ENCODE results near the gene ADGRL3.

DNA sequence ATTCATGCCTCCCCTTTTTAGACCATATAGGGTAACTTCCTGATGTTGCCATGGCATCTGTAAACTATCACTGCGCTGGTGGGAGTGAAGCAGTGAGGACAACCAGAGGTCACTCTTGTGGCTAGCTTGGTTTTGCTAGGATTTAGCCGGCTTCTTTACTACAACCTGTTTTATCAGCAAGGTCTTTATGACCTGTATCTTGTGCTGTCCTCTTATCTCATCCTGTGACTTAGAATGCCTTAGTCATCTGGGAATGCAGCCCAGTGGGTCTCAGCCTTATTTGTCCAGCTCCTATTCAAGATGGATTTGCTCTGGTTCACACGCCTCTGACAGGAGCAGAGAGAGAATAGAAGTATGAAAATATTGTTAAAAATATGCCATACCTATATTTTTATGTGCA, 355.7 kb downstream of the ADGRL3 start:
- TF ChIP-seq, protein P1, sequence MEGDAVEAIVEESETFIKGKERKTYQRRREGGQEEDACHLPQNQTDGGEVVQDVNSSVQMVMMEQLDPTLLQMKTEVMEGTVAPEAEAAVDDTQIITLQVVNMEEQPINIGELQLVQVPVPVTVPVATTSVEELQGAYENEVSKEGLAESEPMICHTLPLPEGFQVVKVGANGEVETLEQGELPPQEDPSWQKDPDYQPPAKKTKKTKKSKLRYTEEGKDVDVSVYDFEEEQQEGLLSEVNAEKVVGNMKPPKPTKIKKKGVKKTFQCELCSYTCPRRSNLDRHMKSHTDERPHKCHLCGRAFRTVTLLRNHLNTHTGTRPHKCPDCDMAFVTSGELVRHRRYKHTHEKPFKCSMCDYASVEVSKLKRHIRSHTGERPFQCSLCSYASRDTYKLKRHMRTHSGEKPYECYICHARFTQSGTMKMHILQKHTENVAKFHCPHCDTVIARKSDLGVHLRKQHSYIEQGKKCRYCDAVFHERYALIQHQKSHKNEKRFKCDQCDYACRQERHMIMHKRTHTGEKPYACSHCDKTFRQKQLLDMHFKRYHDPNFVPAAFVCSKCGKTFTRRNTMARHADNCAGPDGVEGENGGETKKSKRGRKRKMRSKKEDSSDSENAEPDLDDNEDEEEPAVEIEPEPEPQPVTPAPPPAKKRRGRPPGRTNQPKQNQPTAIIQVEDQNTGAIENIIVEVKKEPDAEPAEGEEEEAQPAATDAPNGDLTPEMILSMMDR (IDR thresholded peaks at IDR 0.05; ENCODE audit: low read depth, low read length, missing input control) = no peak
- TF ChIP-seq NR2F2 (IDR thresholded peaks at IDR 0.05) (no peak), YY1 (IDR thresholded peaks at IDR 0.05) (no peak), ZBTB33 (IDR thresholded peaks at IDR 0.05) (no peak), TAF1 (conservative IDR thresholded peaks at IDR 0.05) (no peak)

All from liver (tissue), 3 donors.